GM18951 (cell line): Measurements from ENCODE around the gene TNIK.
"Not testable (repeated sequence)": the region's sequence is repeated elsewhere in the genome, so short reads cannot be mapped to it uniquely, and the experiment has no call there.

Experiments
- POLR2A ChIP-seq: IDR thresholded peaks from 4 replicates; pipeline ENCODE4 v1.6.1; 2011; ENCODE audit warnings: mild to moderate bottlenecking; ENCODE audit not compliant: insufficient read length, insufficient read depth; ENCODE audit errors: extremely low read depth
- in situ Hi-C: fragments of 300-500 bp; cut with MboI; formaldehyde crosslinking; loops from one replicate; pipeline ENCODE4 v1.12.0; 2022; ENCODE audit warnings: low sequenced_read_pairs, mixed read lengths, inconsistent platforms; ENCODE audit not compliant: unreplicated experiment

TNIK gene

DNA sequence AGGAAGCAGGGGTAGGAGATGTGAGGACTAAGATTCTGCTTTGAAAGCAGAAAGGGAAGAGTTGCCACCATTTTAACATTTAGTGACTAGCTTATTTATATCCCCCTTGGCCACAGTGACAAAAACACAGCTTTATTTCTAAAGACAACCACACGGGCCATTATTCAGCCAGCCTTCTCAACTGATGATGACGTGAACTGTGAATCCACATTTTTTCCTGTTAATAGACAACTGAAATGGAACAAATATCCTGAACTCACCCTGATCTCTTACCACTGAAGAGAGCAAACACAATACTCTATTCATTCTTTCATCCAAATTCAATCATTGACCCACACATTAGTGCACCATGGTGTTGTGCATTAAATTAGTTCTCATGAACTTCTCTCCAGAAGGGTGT, 145.1 kb downstream of the TNIK start:
- in situ Hi-C loops: no loop called here
- no peak for TF ChIP-seq POLR2A

DNA sequence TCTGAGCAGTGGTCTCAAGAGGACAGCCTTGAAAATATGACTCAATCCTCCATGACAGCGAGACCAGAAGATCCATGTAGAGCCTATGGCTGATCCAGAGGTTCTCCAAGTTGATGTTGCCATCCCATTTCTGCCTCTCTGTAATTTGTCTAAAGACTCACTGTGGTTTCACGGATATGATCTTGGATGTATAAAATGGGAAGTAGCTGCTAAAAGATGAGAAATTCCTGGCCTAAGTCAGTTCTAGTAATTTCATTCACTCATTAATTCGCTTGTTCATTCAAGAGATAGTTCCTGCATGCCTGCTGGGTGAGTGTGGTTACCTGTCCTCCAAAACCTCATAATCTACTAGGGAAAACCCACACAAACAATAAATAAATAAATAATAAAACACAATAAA, 145.9 kb downstream of the TNIK start:
- in situ Hi-C loops: no loop called here
- no peak for TF ChIP-seq POLR2A

DNA sequence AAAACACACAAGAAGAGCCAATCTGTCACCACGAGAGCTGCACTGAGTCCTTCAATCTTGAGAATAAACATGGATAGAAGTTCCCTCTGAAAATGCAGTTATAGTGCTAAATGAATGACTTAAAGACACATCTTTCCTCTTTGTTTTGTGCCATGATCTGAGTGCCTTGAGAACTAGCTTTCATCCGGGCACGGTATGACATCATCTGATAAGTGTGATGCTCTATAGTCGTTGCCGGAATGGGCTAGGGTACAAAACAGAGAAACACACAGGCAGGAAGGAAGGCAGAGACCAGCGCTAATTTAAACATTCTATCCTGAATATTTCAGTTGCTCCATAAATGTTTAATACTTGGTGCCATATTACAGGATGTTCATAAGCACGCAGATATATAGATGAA, 146.5 kb downstream of the TNIK start:
- no peak for TF ChIP-seq POLR2A

DNA sequence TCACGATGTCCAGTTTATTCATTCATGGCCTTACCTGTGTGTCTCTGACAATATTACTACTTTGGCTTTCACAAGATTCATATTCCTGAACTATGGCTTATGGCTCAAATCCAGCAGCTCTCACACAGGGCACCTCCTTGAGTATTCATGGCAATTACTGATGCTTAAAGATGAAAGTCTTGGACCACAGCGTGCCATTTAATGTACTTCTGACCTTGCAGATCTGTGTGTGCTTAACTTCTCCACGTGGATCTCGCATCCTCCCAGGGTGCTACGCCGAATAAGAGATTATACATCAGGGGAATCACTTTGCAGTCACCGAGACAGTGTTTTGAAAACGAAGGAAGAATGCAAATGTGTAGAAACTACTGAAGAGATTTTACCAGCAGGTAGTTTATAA, 147.5 kb downstream of the TNIK start:
- TF ChIP-seq POLR2A: no peak
- in situ Hi-C loops: no loop called here

More for the DNA sequence above, 146.5 kb downstream of the TNIK start:
- in situ Hi-C loops: no loop called here

DNA sequence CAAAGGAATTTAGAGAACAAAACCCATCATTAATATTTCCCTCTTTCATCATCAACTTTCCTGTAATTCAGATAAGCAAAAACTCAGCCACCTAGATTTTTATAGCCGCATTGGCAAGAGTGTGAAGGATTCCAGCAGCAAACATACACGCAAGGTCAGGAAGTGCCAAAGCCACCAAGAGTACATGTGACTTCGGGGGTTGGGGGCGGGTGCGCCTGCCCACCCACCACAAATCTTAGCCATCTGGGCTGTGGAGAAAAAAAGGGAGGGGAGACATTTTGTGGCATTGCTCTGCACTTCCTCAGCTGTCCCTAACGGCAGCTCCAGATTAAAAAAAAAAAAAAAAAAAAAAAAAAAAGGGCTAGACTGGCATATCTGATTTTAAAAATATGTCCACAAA, 148.4 kb downstream of the TNIK start:
- TF ChIP-seq POLR2A: no peak
- in situ Hi-C loops: no loop called here

DNA sequence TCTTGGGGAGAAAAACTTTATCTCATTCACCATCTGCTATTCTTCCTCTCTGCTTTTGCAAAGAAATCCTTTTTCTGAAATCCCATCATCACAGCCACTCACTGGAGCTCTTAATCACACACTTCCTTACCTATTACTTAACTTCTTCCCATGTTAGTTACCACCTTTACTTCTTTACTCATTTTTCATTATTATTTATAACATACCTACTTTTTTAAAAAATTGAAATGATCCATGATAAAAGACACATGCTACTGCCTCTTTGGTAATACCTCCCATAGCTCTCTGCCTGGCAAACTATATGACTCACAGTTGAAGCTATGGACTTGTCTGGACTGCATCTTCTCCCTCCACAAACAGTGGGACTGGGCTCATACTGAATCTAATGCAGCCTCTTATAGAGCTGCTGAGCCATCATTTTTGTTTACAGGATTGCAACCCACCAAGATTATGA, 150.3 kb downstream of the TNIK start:
- no peak for TF ChIP-seq POLR2A
- in situ Hi-C loops: no loop called here

DNA sequence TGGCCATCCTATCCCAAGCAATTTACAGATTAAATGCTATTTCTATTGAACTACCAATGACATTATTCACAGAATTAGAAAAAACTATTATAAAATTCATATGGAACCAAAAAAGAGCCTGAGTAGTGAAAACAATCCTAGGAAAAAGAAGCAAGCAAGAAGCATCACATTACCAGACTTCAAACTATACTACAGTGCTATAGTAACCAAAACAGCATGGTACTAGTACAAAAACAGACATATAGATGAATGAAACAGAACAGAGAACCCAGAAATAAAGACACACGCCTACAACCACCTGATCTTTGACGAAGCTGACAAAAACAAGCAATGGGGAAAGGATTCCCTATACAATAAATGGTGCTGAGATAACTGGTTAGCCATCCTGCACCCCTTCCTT, 152.2 kb downstream of the TNIK start:
- TF ChIP-seq POLR2A: no peak
- in situ Hi-C loops: no loop called here

- TF ChIP-seq POLR2A: no peak
- in situ Hi-C loops: no loop called here
Observed at GRCh38 chr3:171307046-171307585, 153.1 kb downstream of the TNIK start.

- in situ Hi-C loops: no loop called here
- TF ChIP-seq POLR2A: no peak
Observed at GRCh38 chr3:171306631-171307030, 153.6 kb downstream of the TNIK start.

DNA sequence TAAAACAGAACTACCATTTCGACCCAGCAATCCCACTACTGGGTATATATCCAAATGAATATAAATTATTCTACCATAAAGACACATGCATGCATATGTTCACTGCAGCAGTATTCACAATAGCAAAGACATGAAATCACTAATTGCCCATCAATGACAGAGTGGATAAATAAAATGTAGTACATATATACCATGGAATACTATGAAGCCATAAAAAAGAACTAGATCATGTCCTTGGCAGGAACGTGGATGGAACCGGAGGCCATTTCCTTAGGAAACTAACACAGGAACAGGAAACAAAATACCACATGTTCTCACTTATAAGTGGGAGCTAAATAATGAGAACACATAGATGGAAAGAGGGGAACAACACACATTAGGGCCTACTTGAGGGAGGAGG, 154.4 kb downstream of the TNIK start:
- in situ Hi-C loops: not testable (repeated sequence)

DNA sequence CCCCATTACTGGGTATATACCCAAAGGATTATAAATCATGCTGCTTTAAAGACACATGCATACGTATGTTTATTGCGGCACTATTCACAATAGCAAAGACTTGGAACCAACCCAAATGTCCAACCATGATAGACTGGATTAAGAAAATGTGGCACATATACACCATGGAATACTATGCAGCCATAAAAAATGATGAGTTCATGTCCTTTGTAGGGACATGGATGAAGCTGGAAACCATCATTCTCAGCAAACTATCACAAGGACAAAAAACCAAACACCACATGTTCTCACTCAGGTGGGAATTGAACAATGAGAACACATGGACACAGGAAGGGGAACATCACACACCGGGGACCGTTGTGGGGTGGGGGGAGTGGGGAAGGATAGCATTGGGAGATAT, 155.7 kb downstream of the TNIK start:
- in situ Hi-C loops: not testable (repeated sequence)

- in situ Hi-C loops: not testable (repeated sequence)
Observed at GRCh38 chr3:171304017-171304416, 156.2 kb downstream of the TNIK start.

- no peak for TF ChIP-seq POLR2A
- in situ Hi-C loops: no loop called here
Observed at GRCh38 chr3:171301998-171302397, 158.2 kb downstream of the TNIK start.

- no peak for TF ChIP-seq POLR2A
- in situ Hi-C loops: no loop called here
Observed at GRCh38 chr3:171301002-171301401, 159.2 kb downstream of the TNIK start.

GRCh38 chr3:171297951-171298350, 162.3 kb downstream of the TNIK start:
- in situ Hi-C loops: no loop called here
- TF ChIP-seq POLR2A: no peak
